Activated naive CD4-positive, alpha-beta T cell (primary cell): ENCODE data around the gene UMAD1.

Experiments
- DNase-seq, 4 experiments: peaks; one replicate each; lab custom pipeline; 2025; lab: John Stamatoyannopoulos, UW

UMAD1 gene

GRCh38 chr7:7922684-7923385 is 282.3 kb downstream of the UMAD1 start:
- DNase-seq = no peak

DNA sequence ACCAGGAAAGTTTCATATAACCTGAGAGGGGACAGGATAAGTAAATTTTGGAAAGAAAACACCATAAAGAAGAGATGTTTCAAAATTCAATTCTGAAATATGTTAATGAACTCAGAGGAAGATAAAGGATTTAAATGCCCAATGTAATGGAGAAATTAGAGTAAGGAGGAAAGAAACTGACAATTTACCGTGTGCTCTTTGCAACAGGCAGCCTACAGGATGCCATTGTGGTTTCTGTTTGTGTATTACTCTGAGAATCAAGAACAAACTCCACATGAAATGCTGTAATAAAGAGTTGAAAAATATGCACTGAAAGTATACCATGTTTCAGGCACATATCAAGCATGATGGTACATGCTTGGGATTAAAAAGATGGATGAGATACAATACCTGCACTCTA is 283.3 kb downstream of the UMAD1 start:
- DNase-seq = no peak

- no peak for DNase-seq
Observed at GRCh38 chr7:7924303-7924702, 283.8 kb downstream of the UMAD1 start.
